K562 (cell line): Measurements from ENCODE around the gene TTC31. TPM values are rescaled to one million over a fixed set of nuclear protein-coding genes. Genes with fewer than 3 reads are reported as not detected.
A peak's percentile ranks its signal among the peaks of the same experiment; 100 is the strongest.

Experiments used
- ZNF143 ChIP-seq: sonication (generic); formaldehyde crosslinking; IDR thresholded peaks from 2 replicates; pipeline ENCODE4 v1.9.0; 2022; ENCODE audit warnings: mild to moderate bottlenecking, missing genetic modification reagents
- ZNF407 ChIP-seq: fragments of 450-650 bp; IDR thresholded peaks from 2 replicates; pipeline ENCODE4 v1.6.1; 2016; ENCODE audit warnings: low read depth
- polyA plus RNA-seq, 8 experiments: library from polyadenylated mRNA; depleted of rRNA in 4 of 8; stranded (reverse) in 5 of 8; unstranded in 3 of 8; fragments of >200 nt; fragmentation: Nextera tagmentation in 2 of 8; fragmentation: Illumina TruSeq in 1 of 8; extraction: Ambion mirVana in 2 of 8; extraction: Trizol in 1 of 8; gene quantifications; 2 replicates each; pipeline versions ENCODE4 v1.2.1 to v1.2.3, GENCODE V29; 2011 to 2014; ENCODE audit warnings: inconsistent platforms in 1 of 8, missing spikeins in 1 of 8
- total RNA-seq, 7 experiments: library from RNA; depleted of rRNA in 6 of 7; stranded (reverse); fragments of >200 nt in 6 of 7; fragmentation: Illumina TruSeq in 2 of 7; extraction: Trizol in 2 of 7; gene quantifications; 2 replicates each; pipeline versions ENCODE4 v1.2.1 to v1.2.3, GENCODE V29; 2011 to 2021; ENCODE audit warnings: low replicate concordance in 1 of 7
- TF ChIP-seq, protein P1 (sequence below), 2 experiments: fragments of 450-650 bp; formaldehyde crosslinking in 1 of 2; IDR thresholded peaks; 2 replicates each; pipeline versions ENCODE4 v1.4.0 to v1.6.1; 2014 to 2020; ENCODE audit warnings: mild to moderate bottlenecking in 2 of 2, borderline replicate concordance in 1 of 2, low read depth in 1 of 2
- TF ChIP-seq, protein P2 (sequence below), 2 experiments: fragments of 450-650 bp; IDR thresholded peaks; 2 replicates each; pipeline ENCODE4 v1.6.1; 2018; ENCODE audit warnings: mild to moderate bottlenecking in 2 of 2, low read depth in 1 of 2; ENCODE audit not compliant: partially characterized antibody in 2 of 2

The TTC31 gene
- total and polyA plus RNA-seq, 9 of the 15 experiments (the other 6 are each of a cell fraction or from before 2014, with no cell fraction given): 4.7 to 30.5 (median 15.9) TPM

GRCh38 chr2:74501335-74502071, 18.6 kb downstream of the TTC31 start (continued):
- TF ChIP-seq ZNF407: no peak
- no peak for TF ChIP-seq ZNF143 (CRISPR knock-in tag)
- TF ChIP-seq, protein P1, sequence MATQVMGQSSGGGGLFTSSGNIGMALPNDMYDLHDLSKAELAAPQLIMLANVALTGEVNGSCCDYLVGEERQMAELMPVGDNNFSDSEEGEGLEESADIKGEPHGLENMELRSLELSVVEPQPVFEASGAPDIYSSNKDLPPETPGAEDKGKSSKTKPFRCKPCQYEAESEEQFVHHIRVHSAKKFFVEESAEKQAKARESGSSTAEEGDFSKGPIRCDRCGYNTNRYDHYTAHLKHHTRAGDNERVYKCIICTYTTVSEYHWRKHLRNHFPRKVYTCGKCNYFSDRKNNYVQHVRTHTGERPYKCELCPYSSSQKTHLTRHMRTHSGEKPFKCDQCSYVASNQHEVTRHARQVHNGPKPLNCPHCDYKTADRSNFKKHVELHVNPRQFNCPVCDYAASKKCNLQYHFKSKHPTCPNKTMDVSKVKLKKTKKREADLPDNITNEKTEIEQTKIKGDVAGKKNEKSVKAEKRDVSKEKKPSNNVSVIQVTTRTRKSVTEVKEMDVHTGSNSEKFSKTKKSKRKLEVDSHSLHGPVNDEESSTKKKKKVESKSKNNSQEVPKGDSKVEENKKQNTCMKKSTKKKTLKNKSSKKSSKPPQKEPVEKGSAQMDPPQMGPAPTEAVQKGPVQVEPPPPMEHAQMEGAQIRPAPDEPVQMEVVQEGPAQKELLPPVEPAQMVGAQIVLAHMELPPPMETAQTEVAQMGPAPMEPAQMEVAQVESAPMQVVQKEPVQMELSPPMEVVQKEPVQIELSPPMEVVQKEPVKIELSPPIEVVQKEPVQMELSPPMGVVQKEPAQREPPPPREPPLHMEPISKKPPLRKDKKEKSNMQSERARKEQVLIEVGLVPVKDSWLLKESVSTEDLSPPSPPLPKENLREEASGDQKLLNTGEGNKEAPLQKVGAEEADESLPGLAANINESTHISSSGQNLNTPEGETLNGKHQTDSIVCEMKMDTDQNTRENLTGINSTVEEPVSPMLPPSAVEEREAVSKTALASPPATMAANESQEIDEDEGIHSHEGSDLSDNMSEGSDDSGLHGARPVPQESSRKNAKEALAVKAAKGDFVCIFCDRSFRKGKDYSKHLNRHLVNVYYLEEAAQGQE (IDR thresholded peaks at IDR 0.05; ENCODE audit: borderline replicate concordance): peak; percentile 66
- TF ChIP-seq, protein P1 (CRISPR knock-in tag; IDR thresholded peaks at IDR 0.05; ENCODE audit: low read depth): no peak
- TF ChIP-seq, protein P2, sequence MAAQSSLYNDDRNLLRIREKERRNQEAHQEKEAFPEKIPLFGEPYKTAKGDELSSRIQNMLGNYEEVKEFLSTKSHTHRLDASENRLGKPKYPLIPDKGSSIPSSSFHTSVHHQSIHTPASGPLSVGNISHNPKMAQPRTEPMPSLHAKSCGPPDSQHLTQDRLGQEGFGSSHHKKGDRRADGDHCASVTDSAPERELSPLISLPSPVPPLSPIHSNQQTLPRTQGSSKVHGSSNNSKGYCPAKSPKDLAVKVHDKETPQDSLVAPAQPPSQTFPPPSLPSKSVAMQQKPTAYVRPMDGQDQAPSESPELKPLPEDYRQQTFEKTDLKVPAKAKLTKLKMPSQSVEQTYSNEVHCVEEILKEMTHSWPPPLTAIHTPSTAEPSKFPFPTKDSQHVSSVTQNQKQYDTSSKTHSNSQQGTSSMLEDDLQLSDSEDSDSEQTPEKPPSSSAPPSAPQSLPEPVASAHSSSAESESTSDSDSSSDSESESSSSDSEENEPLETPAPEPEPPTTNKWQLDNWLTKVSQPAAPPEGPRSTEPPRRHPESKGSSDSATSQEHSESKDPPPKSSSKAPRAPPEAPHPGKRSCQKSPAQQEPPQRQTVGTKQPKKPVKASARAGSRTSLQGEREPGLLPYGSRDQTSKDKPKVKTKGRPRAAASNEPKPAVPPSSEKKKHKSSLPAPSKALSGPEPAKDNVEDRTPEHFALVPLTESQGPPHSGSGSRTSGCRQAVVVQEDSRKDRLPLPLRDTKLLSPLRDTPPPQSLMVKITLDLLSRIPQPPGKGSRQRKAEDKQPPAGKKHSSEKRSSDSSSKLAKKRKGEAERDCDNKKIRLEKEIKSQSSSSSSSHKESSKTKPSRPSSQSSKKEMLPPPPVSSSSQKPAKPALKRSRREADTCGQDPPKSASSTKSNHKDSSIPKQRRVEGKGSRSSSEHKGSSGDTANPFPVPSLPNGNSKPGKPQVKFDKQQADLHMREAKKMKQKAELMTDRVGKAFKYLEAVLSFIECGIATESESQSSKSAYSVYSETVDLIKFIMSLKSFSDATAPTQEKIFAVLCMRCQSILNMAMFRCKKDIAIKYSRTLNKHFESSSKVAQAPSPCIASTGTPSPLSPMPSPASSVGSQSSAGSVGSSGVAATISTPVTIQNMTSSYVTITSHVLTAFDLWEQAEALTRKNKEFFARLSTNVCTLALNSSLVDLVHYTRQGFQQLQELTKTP (IDR thresholded peaks at IDR 0.05; ENCODE audit: low read depth in 1 of 2, partially characterized antibody in 2 of 2): no peak
